A549 (cell line): ENCODE results near the gene CTU2. TPM values are rescaled to one million over a fixed set of nuclear protein-coding genes. Genes with fewer than 3 reads are reported as not detected.

Source experiments
- ATAC-seq, 2 experiments: fragments of 200-7000 bp in 1 of 2; fragments of >200 bp in 1 of 2; cut with Nextera tagmentation in 1 of 2; cut with Tn5 transposase in 1 of 2; 3 replicates each; pipeline versions ENCODE4 v1.8.0 to v1.9.1; 2018 to 2020; ENCODE audit warnings: mild to moderate bottlenecking in 1 of 2, moderate library complexity in 1 of 2
- CTCF ChIA-PET: fragments of 300-600 bp; sonication (Branson Sonifier 250); formaldehyde crosslinking; extraction: SDS; loops from one replicate; lab custom pipeline; 2021; ENCODE audit warnings: antibody characterized with exemption, inconsistent platforms; lab: Yijun Ruan, JAX
- POLR2A ChIA-PET: fragments of 350-600 bp; formaldehyde crosslinking; extraction: SDS; loops from one replicate; lab custom pipeline; 2021; ENCODE audit warnings: antibody characterized with exemption, inconsistent platforms; lab: Yijun Ruan, JAX
- DNase-seq, 2 experiments: peaks; one replicate each; pipeline versions ENCODE4 v3.0.0 to v3.0.0-alpha.2; 2011 to 2016; ENCODE audit warnings: low read depth in 1 of 2, low spot score in 1 of 2
- FAIRE-seq: peaks from 2 replicates; lab custom pipeline; 2011; peaks lifted over from hg19 to GRCh38; lab: Jason Lieb, UNC
- H3K27ac ChIP-seq, 2 experiments: fragments of >200 bp; sonication (Bioruptor Twin); formaldehyde crosslinking; 3 replicates each; pipeline ENCODE4 v1.5.1; 2016 to 2017
- H3K4me1 ChIP-seq: fragments of >200 bp; sonication (Bioruptor Twin); formaldehyde crosslinking; 3 replicates; pipeline ENCODE4 v1.6.1; 2016
- H3K4me2 ChIP-seq: fragments of >200 bp; sonication (Bioruptor Twin); formaldehyde crosslinking; 3 replicates; pipeline ENCODE4 v1.6.1; 2016
- H3K4me3 ChIP-seq: fragments of >200 bp; sonication (Bioruptor Twin); formaldehyde crosslinking; 3 replicates; pipeline ENCODE4 v1.5.1; 2016
- H3K9me3 ChIP-seq: fragments of >200 bp; sonication (Bioruptor Twin); formaldehyde crosslinking; 3 replicates; pipeline ENCODE4 v1.6.1; 2016
- ATOH8 ChIP-seq: fragments of 250-450 bp; sonication (Bioruptor Pico); IDR thresholded peaks from 2 replicates; pipeline ENCODE4 v1.5.0; 2020; ENCODE audit warnings: low read depth, mild to moderate bottlenecking, moderate library complexity
- BHLHE40 ChIP-seq: IDR thresholded peaks from 2 replicates; pipeline ENCODE4 v1.6.1; 2012; ENCODE audit warnings: low read depth, low read length, inconsistent platforms
- CBX2 ChIP-seq: fragments of 200-600 bp; sonication (generic); IDR thresholded peaks from 2 replicates; pipeline ENCODE4 v1.6.1; 2016; ENCODE audit warnings: low read depth, mild to moderate bottlenecking, borderline replicate concordance
- E2F6 ChIP-seq: IDR thresholded peaks from 2 replicates; pipeline ENCODE4 v1.6.1; 2012; ENCODE audit warnings: low read depth, borderline replicate concordance
- EHF ChIP-seq: fragments of 250-450 bp; sonication (Bioruptor Pico); IDR thresholded peaks from 2 replicates; pipeline ENCODE4 v1.5.0; 2020; ENCODE audit warnings: mild to moderate bottlenecking
- FOSB ChIP-seq: fragments of 250-450 bp; sonication (Bioruptor Pico); IDR thresholded peaks from 2 replicates; pipeline ENCODE4 v1.5.0; 2020; ENCODE audit warnings: mild to moderate bottlenecking, moderate library complexity
- FOSL2 ChIP-seq, 2 experiments: fragments of 450-650 bp in 1 of 2; fragments of >200 bp in 1 of 2; sonication (Bioruptor Twin) in 1 of 2; formaldehyde crosslinking; IDR thresholded peaks; 2 replicates each; pipeline versions ENCODE4 v1.5.0 to v1.6.1; 2016 to 2020; ENCODE audit warnings: mild to moderate bottlenecking in 1 of 2, moderate library complexity in 1 of 2
- GATA3 ChIP-seq: IDR thresholded peaks from 2 replicates; pipeline ENCODE4 v1.6.1; 2012; ENCODE audit warnings: borderline replicate concordance
- HEYL ChIP-seq: fragments of 250-450 bp; sonication (Bioruptor Pico); IDR thresholded peaks from 2 replicates; pipeline ENCODE4 v1.8.0; 2021; ENCODE audit warnings: mild to moderate bottlenecking, moderate library complexity
- HMGXB4 ChIP-seq: fragments of 250-450 bp; sonication (Bioruptor Pico); IDR thresholded peaks from 2 replicates; pipeline ENCODE4 v1.5.0; 2021; ENCODE audit warnings: mild to moderate bottlenecking, moderate library complexity, borderline replicate concordance
- HOXA7 ChIP-seq: fragments of 250-450 bp; sonication (Bioruptor Pico); IDR thresholded peaks from 2 replicates; pipeline ENCODE4 v1.5.0; 2020; ENCODE audit warnings: mild to moderate bottlenecking, moderate library complexity
- HOXB13 ChIP-seq: fragments of 250-450 bp; sonication (Bioruptor Pico); IDR thresholded peaks from 2 replicates; pipeline ENCODE4 v1.5.0; 2020; ENCODE audit warnings: low read depth, mild to moderate bottlenecking, moderate library complexity
- HOXB5 ChIP-seq: fragments of 250-450 bp; sonication (Bioruptor Pico); IDR thresholded peaks from 2 replicates; pipeline ENCODE4 v1.5.0; 2020; ENCODE audit warnings: mild to moderate bottlenecking, moderate library complexity
- KDM1A ChIP-seq: fragments of 200-600 bp; sonication (generic); IDR thresholded peaks from 2 replicates; pipeline ENCODE4 v1.6.1; 2016; ENCODE audit warnings: low read depth, mild to moderate bottlenecking
- MAFK ChIP-seq: fragments of 450-650 bp; IDR thresholded peaks from 2 replicates; pipeline ENCODE4 v1.6.1; 2014; ENCODE audit not compliant: partially characterized antibody
- MAZ ChIP-seq: fragments of 150-350 bp; IDR thresholded peaks from 2 replicates; pipeline ENCODE4 v1.6.1; 2014; ENCODE audit warnings: antibody characterized with exemption, low read depth, low read length, borderline replicate concordance
- NFE2L2 ChIP-seq: fragments of 150-350 bp; conservative IDR thresholded peaks from 2 replicates; pipeline ENCODE4 v1.6.1; 2014; ENCODE audit warnings: low read length
- PHF8 ChIP-seq: fragments of 200-600 bp; sonication (generic); IDR thresholded peaks from 2 replicates; pipeline ENCODE4 v1.6.1; 2016; ENCODE audit warnings: low read depth, mild to moderate bottlenecking, antibody characterized with exemption, moderate library complexity, borderline replicate concordance
- POLR2A ChIP-seq: IDR thresholded peaks from 2 replicates; pipeline ENCODE4 v1.6.1; 2012; ENCODE audit warnings: mild to moderate bottlenecking, low read length
- RAD21 ChIP-seq, 2 experiments: fragments of >200 bp in 1 of 2; sonication (Bioruptor Twin) in 1 of 2; formaldehyde crosslinking in 1 of 2; IDR thresholded peaks in 1 of 2; conservative IDR thresholded peaks in 1 of 2; 2 replicates in 1 of 2; 3 replicates in 1 of 2; pipeline ENCODE4 v1.6.1; 2012 to 2018; ENCODE audit warnings: inconsistent platforms in 1 of 2
- RFX5 ChIP-seq: fragments of 450-650 bp; IDR thresholded peaks from 2 replicates; pipeline ENCODE4 v1.7.1; 2014; ENCODE audit warnings: antibody characterized with exemption, mild to moderate bottlenecking, moderate library complexity
- SREBF2 ChIP-seq: fragments of 450-650 bp; IDR thresholded peaks from 2 replicates; pipeline ENCODE4 v1.6.1; 2014; ENCODE audit warnings: mild to moderate bottlenecking, moderate library complexity
- TP53 ChIP-seq: fragments of 250-450 bp; sonication (Bioruptor Pico); IDR thresholded peaks from 2 replicates; pipeline ENCODE4 v1.5.0; 2021; ENCODE audit warnings: mild to moderate bottlenecking, moderate library complexity
- ZFP36 ChIP-seq: fragments of 450-650 bp; IDR thresholded peaks from 2 replicates; pipeline ENCODE4 v1.6.1; 2014; ENCODE audit warnings: borderline replicate concordance; ENCODE audit not compliant: partially characterized antibody
- ZSCAN20 ChIP-seq: fragments of 250-450 bp; sonication (Bioruptor Pico); IDR thresholded peaks from 2 replicates; pipeline ENCODE4 v1.8.0; 2022; ENCODE audit warnings: mild to moderate bottlenecking, moderate library complexity
- WGBS: methylation state at CpG from one replicate; pipeline ENCODE4 v1.1.6; 2017; ENCODE audit errors: missing lambda C conversion rate; 5-methylcytosine and 5-hydroxymethylcytosine counted together
- polyA plus RNA-seq, 4 experiments: library from polyadenylated mRNA; depleted of rRNA in 3 of 4; stranded (reverse); fragments of >200 nt; fragmentation: RNase III in 1 of 4; extraction: RNeasy Plus Mini Kit Qiagen cat#74134 plus additional on column Dnase treatment in 1 of 4; gene quantifications; 2 replicates in 3 of 4; 3 replicates in 1 of 4; pipeline ENCODE4 v1.2.3, GENCODE V29; 2011 to 2017

CTU2 gene
- polyA plus RNA-seq, 2 of the 4 experiments (the other 2 are of a cell fraction), result 16.4 to 21.8 TPM

GRCh38 chr16:88687254-88687576 is 19.1 kb upstream of the CTU2 start:
- POLR2A ChIA-PET, result no interaction called here
- no peak overlapping the region; the same call in 1 of the 3 replicates for H3K4me2 ChIP-seq
- TF ChIP-seq E2F6 (no peak), RAD21 (conservative IDR thresholded peaks at IDR 0.05 in 1 of 2, IDR thresholded peaks at IDR 0.05 in 1 of 2) (no peak), GATA3 (no peak), HOXB5 (CRISPR knock-in tag) (no peak), CBX2 (no peak)
- TF ChIP-seq, all 56 proteins: peak for 0
- no peak for ATAC-seq
- H3K4me1 ChIP-seq, result peaks cover 16% of the 10 kb centered on the region; the same call in 2 of the 3 replicates
- no peaks in the 10 kb centered on the region for H3K9me3 ChIP-seq
- H3K4me3 ChIP-seq, result no peak overlapping the region
- FAIRE-seq, result no peak
- CTCF ChIA-PET, result interaction anchor here (0.6 to 2.1 kb wide), 10 partner anchors 7 to 746 kb away, joined by 3 to 6 read pairs (median 4); no protein-coding TSS in a partner anchor
- DNase-seq, result no peak
- WGBS, result 72% methylated on average over 6 of the region's 10 CpGs
- no peak overlapping the region for H3K27ac ChIP-seq

- ATAC-seq (no peak), FAIRE-seq (no peak)
- POLR2A ChIA-PET, result no interaction called here
Observed at GRCh38 chr16:88687676-88688012, 18.7 kb upstream of the CTU2 start.

GRCh38 chr16:88688013-88688778 is 18.1 kb upstream of the CTU2 start:
- POLR2A ChIA-PET, result no interaction called here
- WGBS, result 72% methylated on average over 17 of the region's 28 CpGs
- TF ChIP-seq KDM1A (no peak), POLR2A (no peak), RFX5 (no peak), HOXA7 (CRISPR knock-in tag) (no peak), BHLHE40 (no peak), TP53 (CRISPR knock-in tag) (no peak), PHF8 (no peak), HEYL (CRISPR knock-in tag) (no peak), HMGXB4 (CRISPR knock-in tag) (no peak), NFE2L2 (no peak), ATOH8 (CRISPR knock-in tag) (no peak), RAD21 (conservative IDR thresholded peaks at IDR 0.05 in 1 of 2, IDR thresholded peaks at IDR 0.05 in 1 of 2) (no peak), SREBF2 (no peak), FOSL2 (IDR thresholded peaks at IDR 0.05) (no peak), FOSL2 (CRISPR knock-in tag; IDR thresholded peaks at IDR 0.05) (no peak), MAFK (no peak), FOSB (CRISPR knock-in tag) (no peak), ZSCAN20 (CRISPR knock-in tag) (no peak), HOXB13 (no peak)
- no peaks in the 10 kb centered on the region for H3K9me3 ChIP-seq
- DNase-seq (no peak), FAIRE-seq (no peak), ATAC-seq (no peak)
- H3K4me1 ChIP-seq, result peaks cover 16% of the 10 kb centered on the region; the same call in 2 of the 3 replicates
- H3K4me3 ChIP-seq, result no peak overlapping the region
- H3K4me2 ChIP-seq, result no peak overlapping the region
- no peak overlapping the region for H3K27ac ChIP-seq
- CTCF ChIA-PET, result interaction anchor here (0.8 to 2.1 kb wide), 7 partner anchors 8 to 49 kb away, joined by 3 to 5 read pairs (median 3); no protein-coding TSS in a partner anchor

More at GRCh38 chr16:88687676-88688012, 18.7 kb upstream of the CTU2 start:
- 57% methylated on average over 3 of the region's 3 CpGs for WGBS
- no peak for DNase-seq
- Histone ChIP-seq H3K9me3 (no peaks in the 10 kb centered on the region), H3K4me1 (peaks cover 16% of the 10 kb centered on the region; the same call in 2 of the 3 replicates), H3K4me2 (no peak overlapping the region), H3K27ac (no peak overlapping the region), H3K4me3 (no peak overlapping the region)
- no peak for TF ChIP-seq PHF8
- TF ChIP-seq MAZ, result no peak
- no peak for TF ChIP-seq FOSB (CRISPR knock-in tag)
- no peak for TF ChIP-seq TP53 (CRISPR knock-in tag)
- no peak for TF ChIP-seq ZFP36
- TF ChIP-seq EHF (CRISPR knock-in tag), result no peak
- CTCF ChIA-PET, result interaction anchor here (0.8 to 2.1 kb wide), 9 partner anchors 8 to 58 kb away, joined by 3 to 6 read pairs (median 4); no protein-coding TSS in a partner anchor
